ENCODE data around the gene CFAP53. TPM values are rescaled to one million over a fixed set of nuclear protein-coding genes. Genes with fewer than 3 reads are reported as not detected.
A peak's percentile ranks its signal among the peaks of the same experiment; 100 is the strongest.

CFAP53 gene
- total RNA-seq, 3 donors from 2014 or later (not counting 1 experiment from before 2014, with no cell fraction given), result 0.20 to 0.24 (median 0.20) TPM

DNA sequence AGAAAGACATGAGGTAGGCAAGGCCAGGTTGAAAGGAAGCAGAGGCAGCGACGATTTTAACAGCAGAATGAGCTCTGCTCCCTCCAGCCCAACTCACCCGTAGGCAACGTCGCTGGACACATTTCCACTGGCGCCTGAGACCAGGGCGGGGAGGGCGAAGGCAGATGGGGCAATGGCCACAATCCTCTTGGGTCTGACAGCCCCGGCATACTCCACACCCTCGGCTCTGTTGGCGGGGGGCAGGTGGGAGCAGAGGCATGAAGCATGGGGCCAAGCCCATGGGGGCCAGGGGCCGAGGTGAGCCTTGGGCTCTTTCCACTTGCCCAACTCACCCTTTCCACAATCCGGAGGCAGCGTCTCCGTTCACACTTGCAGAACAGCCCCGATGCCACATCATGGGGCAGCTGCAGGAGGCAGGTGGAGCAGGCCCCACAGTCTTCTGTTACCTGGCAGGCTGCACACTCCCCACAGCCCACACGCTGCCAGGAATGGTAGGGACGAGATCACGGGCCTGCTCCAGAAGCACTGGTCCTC is 9.3 kb upstream of the CFAP53 start:
- no peak overlapping the region for H3K4me3 Mint-ChIP-seq
- peak overlapping the region in 1 of 2 donors; percentile 12 for H3K27ac Mint-ChIP-seq
- Histone ChIP-seq H3K4me3 (ENCODE audit: low read length) (no peak overlapping the region), H3K4me1 (ENCODE audit: control insufficient read depth, insufficient read depth, low read length) (peaks cover 21% of the 10 kb centered on the region), H3K9me3 (ENCODE audit: control insufficient read depth, insufficient read depth, low read length) (no peaks in the 10 kb centered on the region), H3K36me3 (ENCODE audit: control insufficient read depth, insufficient read depth, low read length) (peaks cover 67% of the 10 kb centered on the region), H3K27ac (ENCODE audit: low read length) (no peak overlapping the region), H3K27me3 (ENCODE audit: control insufficient read depth, insufficient read depth, low read length) (no peaks in the 10 kb centered on the region)
- no peak for DNase-seq
- ATAC-seq, result no peak
- H3K36me3 Mint-ChIP-seq, result no peaks in the 10 kb centered on the region
- H3K27me3 Mint-ChIP-seq (ENCODE audit: low read depth in 2 of 2), result no peaks in the 10 kb centered on the region
- 98% methylated on average over 19 of the region's 19 CpGs for WGBS (ENCODE audit: insufficient coverage)
- H3K9me3 Mint-ChIP-seq, result no peaks in the 10 kb centered on the region
- H3K4me1 Mint-ChIP-seq, result peaks cover 16 to 40% of the 10 kb centered on the region in 2 donors
- TF ChIP-seq CTCF (IDR thresholded peaks at IDR 0.05), result no peak
- intact Hi-C loops (cut with micrococcal nuclease), result no loop called here

GRCh38 chr18:50274941-50275340 is 8.6 kb upstream of the CFAP53 start:
- ATAC-seq (no peak), DNase-seq (no peak)
- intact Hi-C loops (cut with micrococcal nuclease), result no loop called here
- 97% methylated on average over 10 of the region's 10 CpGs for WGBS (ENCODE audit: insufficient coverage)
- H3K27me3 ChIP-seq (ENCODE audit: control insufficient read depth, insufficient read depth, low read length), result no peaks in the 10 kb centered on the region
- Mint-ChIP-seq H3K4me1 (peaks cover 10 to 38% of the 10 kb centered on the region in 2 donors), H3K9me3 (no peaks in the 10 kb centered on the region), H3K27me3 (ENCODE audit: low read depth in 2 of 2) (no peaks in the 10 kb centered on the region), H3K27ac (peak overlapping the region in 1 of 2 donors; percentile 12), H3K36me3 (no peaks in the 10 kb centered on the region), H3K4me3 (no peak overlapping the region)
- peaks cover 70% of the 10 kb centered on the region for H3K36me3 ChIP-seq (ENCODE audit: control insufficient read depth, insufficient read depth, low read length)
- H3K4me1 ChIP-seq (ENCODE audit: control insufficient read depth, insufficient read depth, low read length), result peaks cover 15% of the 10 kb centered on the region
- no peak overlapping the region for H3K4me3 ChIP-seq (ENCODE audit: low read length)
- no peak for TF ChIP-seq CTCF (IDR thresholded peaks at IDR 0.05)
- no peak overlapping the region for H3K27ac ChIP-seq (ENCODE audit: low read length)
- H3K9me3 ChIP-seq (ENCODE audit: control insufficient read depth, insufficient read depth, low read length), result no peaks in the 10 kb centered on the region

DNA sequence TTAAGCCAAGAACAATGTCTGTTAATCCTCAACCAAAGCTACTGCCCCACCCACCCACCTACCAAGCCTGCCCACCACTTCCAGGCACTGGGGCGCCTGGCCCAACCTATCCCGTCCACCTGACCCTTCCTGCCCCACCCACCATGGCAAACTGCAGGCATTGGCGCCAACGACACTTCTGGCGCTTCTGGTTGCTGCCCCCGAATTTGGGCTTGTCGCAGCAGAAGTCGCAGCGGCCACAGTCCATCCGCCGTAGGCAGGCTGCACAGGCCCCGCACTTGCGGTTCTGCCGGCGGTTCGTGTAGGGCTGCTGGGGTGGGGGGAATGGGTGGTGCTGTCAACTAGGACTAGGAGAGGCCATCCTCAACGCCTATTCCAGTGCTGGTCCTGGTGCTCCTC is 7.7 kb upstream of the CFAP53 start:
- Mint-ChIP-seq H3K9me3 (no peaks in the 10 kb centered on the region), H3K27me3 (ENCODE audit: low read depth in 2 of 2) (no peaks in the 10 kb centered on the region), H3K4me1 (peaks cover 3 to 30% of the 10 kb centered on the region in 2 donors), H3K4me3 (no peak overlapping the region), H3K36me3 (no peaks in the 10 kb centered on the region), H3K27ac (no peak overlapping the region)
- intact Hi-C loops (cut with micrococcal nuclease), result no loop called here
- Histone ChIP-seq H3K4me1 (ENCODE audit: control insufficient read depth, insufficient read depth, low read length) (peaks cover 11% of the 10 kb centered on the region), H3K9me3 (ENCODE audit: control insufficient read depth, insufficient read depth, low read length) (no peaks in the 10 kb centered on the region), H3K27ac (ENCODE audit: low read length) (no peak overlapping the region), H3K27me3 (ENCODE audit: control insufficient read depth, insufficient read depth, low read length) (no peaks in the 10 kb centered on the region), H3K36me3 (ENCODE audit: control insufficient read depth, insufficient read depth, low read length) (peaks cover 74% of the 10 kb centered on the region), H3K4me3 (ENCODE audit: low read length) (no peak overlapping the region)
- WGBS (ENCODE audit: insufficient coverage), result 98% methylated on average over 17 of the region's 17 CpGs
- TF ChIP-seq CTCF (IDR thresholded peaks at IDR 0.05), result no peak
- ATAC-seq (no peak), DNase-seq (no peak)

Measured in natural killer cell (primary cell).